ENCODE data around the gene ASIC4.

DNA sequence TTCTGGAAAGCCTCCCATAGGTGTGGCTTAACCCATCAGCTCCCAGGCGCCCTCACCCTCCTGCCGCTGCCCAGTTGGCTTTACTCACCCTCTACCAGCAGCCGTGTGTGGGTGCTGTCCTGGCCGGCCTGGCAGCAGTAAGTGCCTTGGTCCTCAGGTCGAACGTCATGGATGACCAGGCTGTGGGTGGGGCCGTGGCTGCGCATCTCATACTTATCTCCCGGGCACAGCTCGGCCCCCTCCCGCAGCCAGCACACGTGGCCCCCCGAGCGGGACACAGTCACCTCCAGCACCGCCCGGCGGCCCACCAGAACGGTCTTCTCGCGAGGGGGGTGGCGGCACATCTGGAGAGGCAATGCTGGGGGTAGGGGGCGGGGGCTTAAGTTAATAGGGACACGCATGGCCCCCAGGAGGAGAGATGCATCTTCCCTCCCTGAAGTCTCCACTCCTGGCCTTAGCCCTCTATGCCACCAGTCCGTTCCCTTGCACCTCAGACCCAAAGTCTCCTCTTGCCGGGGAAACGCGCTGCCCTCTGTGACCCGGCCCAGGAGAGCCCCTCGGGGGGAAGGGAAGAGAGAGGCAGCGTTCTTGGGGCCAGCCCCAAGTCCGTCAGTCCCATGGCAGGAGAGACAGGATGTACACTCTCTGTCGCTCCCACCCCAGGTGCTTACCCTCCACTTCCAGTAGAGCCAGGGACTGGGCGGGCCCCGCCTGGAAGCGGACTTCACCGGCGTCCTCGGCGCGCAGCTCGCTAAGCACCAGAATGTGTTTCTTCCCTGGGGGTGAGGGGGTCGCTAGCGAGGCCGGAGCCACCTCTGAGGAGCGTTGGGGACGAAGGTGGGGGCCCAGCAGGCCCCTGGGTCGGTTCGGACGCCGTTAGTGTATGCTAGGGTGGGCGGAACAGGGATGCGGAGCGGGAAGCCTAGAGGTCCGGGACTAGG, 37.4 kb downstream of the ASIC4 start:
- TF ChIP-seq EZH2phosphoT487 (IDR thresholded peaks at IDR 0.05; ENCODE audit: unreplicated experiment) (no peak), EZH2 (IDR thresholded peaks at IDR 0.05; ENCODE audit: low read depth, unreplicated experiment) (no peak), ZNF331 (CRISPR knock-in tag; IDR thresholded peaks at IDR 0.05; ENCODE audit: low read depth) (no peak), POLR2AphosphoS5 (IDR thresholded peaks at IDR 0.05; ENCODE audit: low read depth) (peak; percentile 74), CREB1 (CRISPR knock-in tag; IDR thresholded peaks at IDR 0.05; ENCODE audit: low read depth) (peak; percentile 64), JUNB (IDR thresholded peaks at IDR 0.05; ENCODE audit: unreplicated experiment) (no peak)
- TF ChIP-seq, protein P1, sequence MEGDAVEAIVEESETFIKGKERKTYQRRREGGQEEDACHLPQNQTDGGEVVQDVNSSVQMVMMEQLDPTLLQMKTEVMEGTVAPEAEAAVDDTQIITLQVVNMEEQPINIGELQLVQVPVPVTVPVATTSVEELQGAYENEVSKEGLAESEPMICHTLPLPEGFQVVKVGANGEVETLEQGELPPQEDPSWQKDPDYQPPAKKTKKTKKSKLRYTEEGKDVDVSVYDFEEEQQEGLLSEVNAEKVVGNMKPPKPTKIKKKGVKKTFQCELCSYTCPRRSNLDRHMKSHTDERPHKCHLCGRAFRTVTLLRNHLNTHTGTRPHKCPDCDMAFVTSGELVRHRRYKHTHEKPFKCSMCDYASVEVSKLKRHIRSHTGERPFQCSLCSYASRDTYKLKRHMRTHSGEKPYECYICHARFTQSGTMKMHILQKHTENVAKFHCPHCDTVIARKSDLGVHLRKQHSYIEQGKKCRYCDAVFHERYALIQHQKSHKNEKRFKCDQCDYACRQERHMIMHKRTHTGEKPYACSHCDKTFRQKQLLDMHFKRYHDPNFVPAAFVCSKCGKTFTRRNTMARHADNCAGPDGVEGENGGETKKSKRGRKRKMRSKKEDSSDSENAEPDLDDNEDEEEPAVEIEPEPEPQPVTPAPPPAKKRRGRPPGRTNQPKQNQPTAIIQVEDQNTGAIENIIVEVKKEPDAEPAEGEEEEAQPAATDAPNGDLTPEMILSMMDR (conservative IDR thresholded peaks at IDR 0.05; ENCODE audit: low read depth in 2 of 2): no peak; a peak in 1 of 4 replicates
- TF ChIP-seq, protein P2, sequence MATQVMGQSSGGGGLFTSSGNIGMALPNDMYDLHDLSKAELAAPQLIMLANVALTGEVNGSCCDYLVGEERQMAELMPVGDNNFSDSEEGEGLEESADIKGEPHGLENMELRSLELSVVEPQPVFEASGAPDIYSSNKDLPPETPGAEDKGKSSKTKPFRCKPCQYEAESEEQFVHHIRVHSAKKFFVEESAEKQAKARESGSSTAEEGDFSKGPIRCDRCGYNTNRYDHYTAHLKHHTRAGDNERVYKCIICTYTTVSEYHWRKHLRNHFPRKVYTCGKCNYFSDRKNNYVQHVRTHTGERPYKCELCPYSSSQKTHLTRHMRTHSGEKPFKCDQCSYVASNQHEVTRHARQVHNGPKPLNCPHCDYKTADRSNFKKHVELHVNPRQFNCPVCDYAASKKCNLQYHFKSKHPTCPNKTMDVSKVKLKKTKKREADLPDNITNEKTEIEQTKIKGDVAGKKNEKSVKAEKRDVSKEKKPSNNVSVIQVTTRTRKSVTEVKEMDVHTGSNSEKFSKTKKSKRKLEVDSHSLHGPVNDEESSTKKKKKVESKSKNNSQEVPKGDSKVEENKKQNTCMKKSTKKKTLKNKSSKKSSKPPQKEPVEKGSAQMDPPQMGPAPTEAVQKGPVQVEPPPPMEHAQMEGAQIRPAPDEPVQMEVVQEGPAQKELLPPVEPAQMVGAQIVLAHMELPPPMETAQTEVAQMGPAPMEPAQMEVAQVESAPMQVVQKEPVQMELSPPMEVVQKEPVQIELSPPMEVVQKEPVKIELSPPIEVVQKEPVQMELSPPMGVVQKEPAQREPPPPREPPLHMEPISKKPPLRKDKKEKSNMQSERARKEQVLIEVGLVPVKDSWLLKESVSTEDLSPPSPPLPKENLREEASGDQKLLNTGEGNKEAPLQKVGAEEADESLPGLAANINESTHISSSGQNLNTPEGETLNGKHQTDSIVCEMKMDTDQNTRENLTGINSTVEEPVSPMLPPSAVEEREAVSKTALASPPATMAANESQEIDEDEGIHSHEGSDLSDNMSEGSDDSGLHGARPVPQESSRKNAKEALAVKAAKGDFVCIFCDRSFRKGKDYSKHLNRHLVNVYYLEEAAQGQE (IDR thresholded peaks at IDR 0.05; ENCODE audit: unreplicated experiment): no peak
